Activated CD4-positive, alpha-beta T cell treated with anti-CD3 and anti-CD28 coated beads, Interleukin-2, amount 10 ng/mL, durations not matched to agents 24 days and 14 days (primary cell): Measurements from ENCODE around the gene SCNN1A. TPM values are rescaled to one million over a fixed set of nuclear protein-coding genes. Genes with fewer than 3 reads are reported as not detected.

Source experiments
- total RNA-seq: library from RNA; stranded (reverse); gene quantifications from 2 replicates; pipeline ENCODE4 v1.2.3, GENCODE V29; 2022

Gene SCNN1A
- total RNA-seq, 1 donor from 2014 or later, result not detected

Other genes with a start within 250 kb of the SCNN1A start
- gene CD9, start 175.2 kb downstream of the SCNN1A start, total RNA-seq, result 35.6 and 40.5 TPM in 2 replicates
- not detected in 2 replicates for gene PLEKHG6, start 64.9 kb downstream of the SCNN1A start, total RNA-seq
- gene TNFRSF1A, start 33.5 kb downstream of the SCNN1A start, total RNA-seq, result 52.7 and 54.4 TPM in 2 replicates
- 1.7 and 2.1 TPM in 2 replicates for gene LTBR, start 8.6 kb upstream of the SCNN1A start, total RNA-seq
- gene CD27, start 69.4 kb upstream of the SCNN1A start, total RNA-seq, result 74.0 and 77.7 TPM in 2 replicates
- 31.9 and 33.0 TPM in 2 replicates for gene TAPBPL, start 76.5 kb upstream of the SCNN1A start, total RNA-seq
- 50.0 and 51.2 TPM in 2 replicates for gene VAMP1, start 95.1 kb upstream of the SCNN1A start, total RNA-seq
- gene MRPL51, start 117.7 kb upstream of the SCNN1A start, total RNA-seq, result 277 and 280 TPM in 2 replicates
- gene NCAPD2, start 118.5 kb upstream of the SCNN1A start, total RNA-seq, result 104 and 106 TPM in 2 replicates
- 4,585 and 4,599 TPM in 2 replicates for gene GAPDH, start 159.0 kb upstream of the SCNN1A start, total RNA-seq
- 16.0 and 16.9 TPM in 2 replicates for gene IFFO1, start 180.5 kb upstream of the SCNN1A start, total RNA-seq
- 192 and 193 TPM in 2 replicates for gene NOP2, start 192.7 kb upstream of the SCNN1A start, total RNA-seq
- gene CHD4, start 231.8 kb upstream of the SCNN1A start, total RNA-seq, result 356 and 363 TPM in 2 replicates